ENCODE measurements around the gene DCAF7.

- TF ChIP-seq POLR2A (IDR thresholded peaks at IDR 0.05) (no peak), POLR2AphosphoS5 (IDR thresholded peaks at IDR 0.05) (no peak), CTCF (IDR thresholded peaks at IDR 0.05) (peak in 2 of 7 experiments; percentile 13 to 14), EP300 (IDR thresholded peaks at IDR 0.05) (no peak)
These were observed 23.4 kb downstream of the DCAF7 start for GRCh38 chr17:63573634-63574033.
